ENCODE measurements around the gene TNK1.

The TNK1 gene

GRCh38 chr17:7409716-7410115 is 28.8 kb downstream of the TNK1 start:
- H3K27me3 Mint-ChIP-seq = no peaks in the 10 kb centered on the region
- H3K4me3 Mint-ChIP-seq = no peak overlapping the region
- no peaks in the 10 kb centered on the region for H3K9me3 Mint-ChIP-seq
- H3K27ac Mint-ChIP-seq = no peak overlapping the region
- H3K36me3 Mint-ChIP-seq = no peaks in the 10 kb centered on the region
- peaks cover 14% of the 10 kb centered on the region for H3K4me1 Mint-ChIP-seq

- Mint-ChIP-seq H3K4me3 (no peak overlapping the region), H3K4me1 (peaks cover 10% of the 10 kb centered on the region), H3K9me3 (no peaks in the 10 kb centered on the region), H3K36me3 (no peaks in the 10 kb centered on the region), H3K27ac (peak overlapping the region; percentile 46), H3K27me3 (no peaks in the 10 kb centered on the region)
Measured at GRCh38 chr17:7410634-7411426, 29.9 kb downstream of the TNK1 start.

GRCh38 chr17:7411427-7411750 is 30.5 kb downstream of the TNK1 start:
- Mint-ChIP-seq H3K9me3 (no peaks in the 10 kb centered on the region), H3K36me3 (no peaks in the 10 kb centered on the region), H3K27ac (no peak overlapping the region), H3K4me3 (no peak overlapping the region), H3K4me1 (peaks cover 6% of the 10 kb centered on the region), H3K27me3 (no peaks in the 10 kb centered on the region)

DNA sequence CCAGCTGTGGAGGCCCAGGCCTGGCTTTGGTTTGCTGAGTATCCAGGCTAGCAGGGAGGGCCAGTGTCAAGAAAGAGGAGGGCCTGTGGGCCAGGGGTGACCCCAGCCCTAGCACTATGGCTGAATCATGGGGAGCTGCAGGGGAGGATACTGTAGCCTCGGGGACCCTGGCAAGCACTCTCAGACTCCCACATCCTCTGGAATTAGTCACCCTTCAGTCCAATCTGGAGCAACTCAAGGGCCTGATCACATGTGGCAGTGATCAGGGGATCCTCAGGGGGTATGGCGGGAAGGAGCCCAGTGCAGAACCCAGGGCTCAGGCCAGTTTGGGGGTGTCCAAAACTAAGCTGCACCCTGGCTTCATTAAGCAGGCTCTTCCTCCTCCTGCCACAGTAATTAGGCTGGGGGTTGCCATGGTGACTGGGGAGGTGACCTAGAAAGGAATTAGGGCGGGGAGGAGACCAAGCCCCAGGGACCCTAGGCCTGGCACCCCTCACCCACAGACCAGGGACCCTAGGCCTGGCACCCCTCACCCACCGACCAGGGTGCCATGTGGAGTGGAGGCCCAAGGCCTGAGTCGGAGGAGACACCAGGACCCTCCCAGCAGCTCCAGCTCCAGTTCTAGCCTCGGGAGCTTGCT is 32.6 kb downstream of the TNK1 start:
- no peak overlapping the region for H3K27ac Mint-ChIP-seq
- H3K9me3 Mint-ChIP-seq = no peaks in the 10 kb centered on the region
- H3K4me3 Mint-ChIP-seq = no peak overlapping the region
- H3K36me3 Mint-ChIP-seq = no peaks in the 10 kb centered on the region
- peaks cover 6% of the 10 kb centered on the region for H3K4me1 Mint-ChIP-seq
- no peaks in the 10 kb centered on the region for H3K27me3 Mint-ChIP-seq

GRCh38 chr17:7414837-7415236 is 33.9 kb downstream of the TNK1 start:
- no peaks in the 10 kb centered on the region for H3K36me3 Mint-ChIP-seq
- H3K9me3 Mint-ChIP-seq = no peaks in the 10 kb centered on the region
- no peak overlapping the region for H3K27ac Mint-ChIP-seq
- H3K27me3 Mint-ChIP-seq = no peaks in the 10 kb centered on the region
- no peak overlapping the region for H3K4me3 Mint-ChIP-seq
- no peaks in the 10 kb centered on the region for H3K4me1 Mint-ChIP-seq

DNA sequence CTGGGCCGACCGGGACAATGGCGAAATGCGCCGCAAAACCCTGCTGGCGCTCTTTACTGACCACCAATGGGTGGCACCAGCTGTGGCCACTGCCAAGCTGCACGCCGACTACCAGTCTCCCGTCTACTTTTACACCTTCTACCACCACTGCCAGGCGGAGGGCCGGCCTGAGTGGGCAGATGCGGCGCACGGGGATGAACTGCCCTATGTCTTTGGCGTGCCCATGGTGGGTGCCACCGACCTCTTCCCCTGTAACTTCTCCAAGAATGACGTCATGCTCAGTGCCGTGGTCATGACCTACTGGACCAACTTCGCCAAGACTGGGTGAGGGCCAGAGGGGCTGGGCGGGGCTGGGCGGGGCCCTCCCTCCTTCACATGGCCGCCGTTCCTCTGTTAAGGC is 34.9 kb downstream of the TNK1 start:
- Mint-ChIP-seq H3K27ac (no peak overlapping the region), H3K36me3 (no peaks in the 10 kb centered on the region), H3K4me3 (no peak overlapping the region), H3K4me1 (no peaks in the 10 kb centered on the region), H3K9me3 (no peaks in the 10 kb centered on the region), H3K27me3 (no peaks in the 10 kb centered on the region)

- Mint-ChIP-seq H3K36me3 (no peaks in the 10 kb centered on the region), H3K4me1 (no peaks in the 10 kb centered on the region), H3K27ac (peak overlapping the region; percentile 6), H3K4me3 (no peak overlapping the region), H3K27me3 (no peaks in the 10 kb centered on the region), H3K9me3 (no peaks in the 10 kb centered on the region)
Measured at GRCh38 chr17:7416323-7416722, 35.4 kb downstream of the TNK1 start.

GRCh38 chr17:7417056-7417655 is 36.3 kb downstream of the TNK1 start:
- H3K27me3 Mint-ChIP-seq = no peaks in the 10 kb centered on the region
- no peak overlapping the region for H3K27ac Mint-ChIP-seq
- no peak overlapping the region for H3K4me3 Mint-ChIP-seq
- H3K36me3 Mint-ChIP-seq = no peaks in the 10 kb centered on the region
- H3K9me3 Mint-ChIP-seq = no peaks in the 10 kb centered on the region
- H3K4me1 Mint-ChIP-seq = no peaks in the 10 kb centered on the region

DNA sequence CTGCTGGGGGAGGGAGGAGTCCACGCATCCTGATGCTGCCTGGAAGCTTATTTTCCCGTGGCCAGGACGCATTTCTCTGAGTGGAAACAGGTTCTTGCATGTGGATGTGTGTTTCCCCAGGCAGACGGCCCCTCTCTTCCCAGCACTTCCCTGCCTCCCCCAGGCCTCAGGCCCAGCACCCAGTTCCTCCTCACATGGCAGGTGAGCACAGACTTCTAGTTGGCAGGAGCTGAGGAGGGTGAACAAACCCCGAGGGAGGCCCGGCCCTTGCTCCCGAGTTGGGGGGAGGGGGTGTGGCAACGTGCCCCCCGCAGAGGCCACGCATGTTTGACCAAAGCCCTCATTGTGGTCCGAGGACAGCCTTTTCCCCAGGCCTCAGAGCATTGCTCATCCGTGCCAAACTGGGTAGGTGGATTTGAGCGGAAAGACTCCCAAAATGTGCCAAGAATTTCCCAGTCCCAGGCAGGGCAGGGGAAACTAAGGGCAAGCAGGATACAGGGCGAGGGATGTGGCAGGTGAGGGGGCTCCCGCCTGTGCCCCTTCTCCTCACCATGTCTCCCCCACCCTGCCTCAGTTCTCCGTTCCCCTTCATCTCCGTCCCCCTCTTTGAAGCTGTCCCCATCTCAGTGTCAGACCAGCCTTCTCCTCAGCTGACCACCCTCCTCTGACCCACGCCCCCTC is 37.7 kb downstream of the TNK1 start:
- Mint-ChIP-seq H3K27ac (no peak overlapping the region), H3K36me3 (no peaks in the 10 kb centered on the region), H3K4me3 (no peak overlapping the region), H3K4me1 (no peaks in the 10 kb centered on the region), H3K27me3 (no peaks in the 10 kb centered on the region), H3K9me3 (no peaks in the 10 kb centered on the region)

DNA sequence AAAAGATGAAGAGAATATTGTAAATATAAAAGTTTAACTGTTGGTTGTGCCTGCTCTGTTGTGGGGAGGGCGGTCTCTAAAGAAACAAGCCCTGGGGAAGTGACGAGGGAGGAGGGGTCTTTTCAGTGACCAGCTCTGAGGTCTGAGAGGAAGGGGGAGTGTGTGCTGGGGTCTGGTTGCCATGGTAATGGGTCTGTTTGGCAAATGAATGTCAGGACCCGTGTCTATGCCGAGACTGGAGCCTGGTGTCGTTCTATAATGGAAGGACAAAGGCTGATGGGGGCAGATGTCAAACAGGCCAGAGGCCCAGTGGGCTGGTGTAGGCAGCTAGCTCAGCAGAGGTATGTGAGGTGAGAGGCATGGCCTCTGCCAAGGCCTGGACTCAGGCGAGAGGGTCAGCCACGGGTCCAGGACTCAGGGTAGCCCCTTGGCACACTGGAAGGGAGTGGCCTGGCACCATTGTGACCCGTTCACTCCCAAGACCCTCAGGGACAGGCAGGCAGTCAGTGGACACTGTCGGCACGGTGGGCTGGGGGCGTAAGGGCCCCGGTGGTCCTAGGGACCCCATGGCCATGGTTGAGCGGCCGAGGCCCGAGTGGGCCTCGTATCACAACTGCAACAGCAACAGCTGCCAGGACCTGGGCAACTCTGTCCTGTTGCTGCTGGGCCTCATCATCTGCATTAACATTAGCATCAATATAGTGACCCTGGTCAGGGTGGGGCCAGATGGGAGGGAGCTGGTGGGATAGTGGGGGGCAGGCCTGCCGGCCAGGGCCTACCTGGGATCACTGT is 39.1 kb downstream of the TNK1 start, which contains the start of gene SPEM1:
Gene SPEM1, plus strand, starts transcription at position 506 of the 792 bp plus-strand sequence. Its CDS starts 61 bp downstream, at position 567.
- Mint-ChIP-seq H3K27ac (no peak within 1 kb of the TSS), H3K9me3 (no peaks in the 10 kb centered on the region), H3K36me3 (no peaks in the 10 kb centered on the region), H3K27me3 (no peaks in the 10 kb centered on the region), H3K4me1 (no peaks in the 10 kb centered on the region), H3K4me3 (no peak within 1 kb of the TSS)

GRCh38 chr17:7421186-7421585 is 40.3 kb downstream of the TNK1 start:
- Mint-ChIP-seq H3K36me3 (no peaks in the 10 kb centered on the region), H3K27me3 (no peaks in the 10 kb centered on the region), H3K4me1 (no peaks in the 10 kb centered on the region), H3K27ac (no peak overlapping the region), H3K4me3 (no peak overlapping the region), H3K9me3 (no peaks in the 10 kb centered on the region)

GRCh38 chr17:7423679-7424078 is 42.8 kb downstream of the TNK1 start:
- H3K36me3 Mint-ChIP-seq = no peaks in the 10 kb centered on the region
- H3K27me3 Mint-ChIP-seq = no peaks in the 10 kb centered on the region
- no peak overlapping the region for H3K27ac Mint-ChIP-seq
- no peak overlapping the region for H3K4me3 Mint-ChIP-seq
- no peaks in the 10 kb centered on the region for H3K4me1 Mint-ChIP-seq
- no peaks in the 10 kb centered on the region for H3K9me3 Mint-ChIP-seq

DNA sequence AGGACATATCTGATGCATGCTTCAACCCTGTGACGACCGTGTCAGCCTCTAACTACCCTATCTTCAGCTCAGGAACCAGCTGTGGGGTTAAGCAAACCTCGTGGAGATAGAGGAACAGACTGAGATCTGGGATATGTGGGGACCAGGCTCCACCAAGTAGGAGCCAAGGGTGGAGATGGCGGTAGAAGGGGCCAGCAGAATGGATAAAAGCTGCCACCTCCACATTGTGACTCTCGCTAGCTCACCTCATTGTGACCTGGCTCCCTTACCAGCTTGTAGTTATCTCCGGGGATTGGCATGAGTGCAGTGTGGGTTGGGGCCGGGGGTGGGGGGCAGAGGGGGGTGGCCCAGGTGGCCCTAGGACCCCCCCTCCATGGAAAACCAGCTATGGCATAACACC is 44.4 kb downstream of the TNK1 start, which contains the start of gene SPEM2:
Gene SPEM2, plus strand, starts transcription at position 301 of the 400 bp plus-strand sequence. Its CDS starts 73 bp downstream, at position 374.
- Mint-ChIP-seq H3K4me1 (no peaks in the 10 kb centered on the region), H3K36me3 (no peaks in the 10 kb centered on the region), H3K4me3 (no peak within 1 kb of the TSS), H3K27ac (no peak within 1 kb of the TSS), H3K9me3 (no peaks in the 10 kb centered on the region), H3K27me3 (no peaks in the 10 kb centered on the region)

DNA sequence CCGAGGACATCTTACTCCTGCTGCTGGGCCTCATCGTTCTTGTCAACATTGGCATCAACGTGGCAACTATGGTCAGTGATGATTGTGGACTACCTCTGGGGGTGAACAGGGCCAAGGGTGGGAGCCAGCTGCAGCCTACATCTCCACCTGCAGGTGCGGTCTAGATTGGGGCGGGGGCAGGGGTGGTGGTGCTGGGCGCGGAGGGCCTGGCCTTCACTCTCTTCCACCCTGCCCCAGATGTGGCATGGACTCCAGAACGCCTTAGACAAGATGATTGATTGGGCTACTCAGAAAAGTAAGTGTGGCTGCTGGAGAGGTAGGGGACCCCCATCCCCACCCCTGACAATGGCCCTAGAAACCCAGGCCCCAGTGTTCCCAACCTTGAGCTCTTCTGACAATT is 44.9 kb downstream of the TNK1 start:
- H3K9me3 Mint-ChIP-seq = no peaks in the 10 kb centered on the region
- no peaks in the 10 kb centered on the region for H3K27me3 Mint-ChIP-seq
- H3K4me3 Mint-ChIP-seq = no peak overlapping the region
- no peaks in the 10 kb centered on the region for H3K4me1 Mint-ChIP-seq
- no peak overlapping the region for H3K27ac Mint-ChIP-seq
- H3K36me3 Mint-ChIP-seq = no peaks in the 10 kb centered on the region

DNA sequence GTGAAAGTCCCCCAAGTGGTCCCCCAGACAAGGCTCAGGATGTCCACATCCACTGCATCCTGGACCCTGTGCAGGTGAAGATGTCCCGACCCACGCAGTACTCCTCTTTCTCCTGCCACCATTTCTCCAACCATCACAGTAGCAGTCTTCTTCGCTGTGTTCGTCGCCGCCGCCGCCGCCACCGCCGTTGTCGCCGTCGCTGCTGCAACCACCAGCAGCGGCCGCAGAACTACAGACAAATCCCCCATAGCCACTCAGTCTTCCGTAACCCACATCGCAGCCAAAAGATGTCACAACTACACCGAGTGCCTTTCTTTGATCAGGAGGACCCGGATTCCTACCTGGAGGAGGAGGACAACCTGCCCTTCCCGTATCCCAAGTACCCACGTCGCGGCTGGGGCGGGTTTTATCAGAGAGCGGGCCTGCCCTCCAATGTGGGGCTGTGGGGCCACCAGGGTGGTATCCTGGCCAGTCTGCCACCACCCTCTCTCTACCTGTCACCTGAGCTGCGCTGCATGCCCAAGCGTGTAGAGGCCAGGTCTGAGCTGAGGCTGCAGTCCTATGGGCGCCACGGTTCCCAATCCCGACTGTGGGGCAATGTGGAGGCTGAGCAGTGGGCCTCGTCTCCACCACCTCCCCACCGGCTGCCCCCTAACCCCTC is 45.4 kb downstream of the TNK1 start:
- no peaks in the 10 kb centered on the region for H3K27me3 Mint-ChIP-seq
- no peak overlapping the region for H3K4me3 Mint-ChIP-seq
- H3K4me1 Mint-ChIP-seq = no peaks in the 10 kb centered on the region
- no peaks in the 10 kb centered on the region for H3K9me3 Mint-ChIP-seq
- no peak overlapping the region for H3K27ac Mint-ChIP-seq
- H3K36me3 Mint-ChIP-seq = no peaks in the 10 kb centered on the region
